ENCODE measurements around the gene HECTD2. TPM values are rescaled to one million over a fixed set of nuclear protein-coding genes. Genes with fewer than 3 reads are reported as not detected.
"Not testable (repeated sequence)": the region's sequence is repeated elsewhere in the genome, so short reads cannot be mapped to it uniquely, and the experiment has no call there.

Gene HECTD2
- total RNA-seq, 1 experiment from 2014 or later, result 9.4 TPM

GRCh38 chr10:91559169-91559568 lies 149.0 kb downstream of the HECTD2 start:
- CTCF ChIA-PET, result no interaction called here
- Mint-ChIP-seq H3K4me1 (peaks cover 6% of the 10 kb centered on the region; the same call in 1 of the 2 replicates), H3K4me3 (no peak overlapping the region), H3K27me3 (ENCODE audit: low read depth) (no peaks in the 10 kb centered on the region), H3K27ac (no peak overlapping the region), H3K36me3 (peaks cover 22% of the 10 kb centered on the region), H3K9me3 (peaks cover 36% of the 10 kb centered on the region)
- ATAC-seq (no peak), DNase-seq (ENCODE audit: low spot score) (no peak)
- TF ChIP-seq TCF7 (CRISPR knock-in tag; IDR thresholded peaks at IDR 0.05; ENCODE audit: low read depth) (no peak), CREB1 (CRISPR knock-in tag; IDR thresholded peaks at IDR 0.05) (no peak), USF1 (CRISPR knock-in tag; IDR thresholded peaks at IDR 0.05) (no peak), NFATC4 (CRISPR knock-in tag; IDR thresholded peaks at IDR 0.05) (no peak)
- POLR2A ChIA-PET, result no interaction called here

GRCh38 chr10:91559750-91560149 lies 149.6 kb downstream of the HECTD2 start:
- Mint-ChIP-seq H3K36me3 (peaks cover 22% of the 10 kb centered on the region), H3K4me3 (no peak overlapping the region), H3K4me1 (peaks cover 6% of the 10 kb centered on the region; the same call in 1 of the 2 replicates), H3K27me3 (ENCODE audit: low read depth) (no peaks in the 10 kb centered on the region), H3K9me3 (peaks cover 36% of the 10 kb centered on the region), H3K27ac (no peak overlapping the region)
- no peak for DNase-seq (ENCODE audit: low spot score)
- CTCF ChIA-PET, result no interaction called here
- POLR2A ChIA-PET, result no interaction called here
- ATAC-seq, result no peak
- no peak for TF ChIP-seq RELA (CRISPR knock-in tag; IDR thresholded peaks at IDR 0.05; ENCODE audit: borderline replicate concordance)

GRCh38 chr10:91560827-91561226 lies 150.7 kb downstream of the HECTD2 start:
- Mint-ChIP-seq H3K9me3 (peaks cover 36% of the 10 kb centered on the region), H3K36me3 (peaks cover 22% of the 10 kb centered on the region)
- H3K4me1 Mint-ChIP-seq; DNase-seq (ENCODE audit: low spot score); CTCF ChIA-PET; H3K4me3 Mint-ChIP-seq; H3K27ac Mint-ChIP-seq; H3K27me3 Mint-ChIP-seq (ENCODE audit: low read depth); POLR2A ChIA-PET; ATAC-seq: not testable (repeated sequence)

GRCh38 chr10:91562839-91563581 lies 152.9 kb downstream of the HECTD2 start:
- ChIA-PET POLR2A (no interaction called here), CTCF (interaction anchor here (3.3 kb wide), 1 partner anchor 11 kb away, joined by 14 read pairs; no protein-coding TSS in a partner anchor)
- Mint-ChIP-seq H3K36me3 (peaks cover 22% of the 10 kb centered on the region), H3K9me3 (peaks cover 36% of the 10 kb centered on the region), H3K4me3 (no peak overlapping the region), H3K27me3 (ENCODE audit: low read depth) (no peaks in the 10 kb centered on the region), H3K27ac (no peak overlapping the region), H3K4me1 (peaks cover 6% of the 10 kb centered on the region; the same call in 1 of the 2 replicates)
- ATAC-seq (no peak), DNase-seq (ENCODE audit: low spot score) (no peak)
- TF ChIP-seq MXD4 (CRISPR knock-in tag; IDR thresholded peaks at IDR 0.05; ENCODE audit: borderline replicate concordance), result no peak
- TF ChIP-seq ZNF232 (CRISPR knock-in tag; IDR thresholded peaks at IDR 0.05), result no peak
- TF ChIP-seq HMGXB4 (CRISPR knock-in tag; IDR thresholded peaks at IDR 0.05), result no peak
- TF ChIP-seq CBFB (CRISPR knock-in tag; IDR thresholded peaks at IDR 0.05; ENCODE audit: low read depth), result no peak
- no peak for TF ChIP-seq MYBL2 (CRISPR knock-in tag; IDR thresholded peaks at IDR 0.05)
- no peak for TF ChIP-seq ZNF416 (CRISPR knock-in tag; IDR thresholded peaks at IDR 0.05)
- TF ChIP-seq RORB (CRISPR knock-in tag; IDR thresholded peaks at IDR 0.05), result no peak
- no peak for TF ChIP-seq OVOL2 (CRISPR knock-in tag; IDR thresholded peaks at IDR 0.05; ENCODE audit: borderline replicate concordance)
- TF ChIP-seq ZNF281 (CRISPR knock-in tag; IDR thresholded peaks at IDR 0.05), result no peak
- TF ChIP-seq ZSCAN18 (CRISPR knock-in tag; IDR thresholded peaks at IDR 0.05), result no peak
- TF ChIP-seq ZNF423 (CRISPR knock-in tag; IDR thresholded peaks at IDR 0.05), result no peak
- TF ChIP-seq E2F5 (CRISPR knock-in tag; IDR thresholded peaks at IDR 0.05), result no peak
- TF ChIP-seq USF1 (CRISPR knock-in tag; IDR thresholded peaks at IDR 0.05), result no peak
- no peak for TF ChIP-seq NFE2L1 (CRISPR knock-in tag; IDR thresholded peaks at IDR 0.05)
